Breast epithelium (tissue), 3 donors: ENCODE results near the gene RYR1.

ENCODE experiments used
- POLR2AphosphoS5 ChIP-seq, 3 donors: sonication (generic); formaldehyde crosslinking; IDR thresholded peaks; one replicate each; pipeline ENCODE4 v1.6.1; 2017; ENCODE audit warnings: antibody characterized with exemption in 3 of 3
- TF ChIP-seq, protein P1 (sequence below), 3 donors: fragments of 450-650 bp; IDR thresholded peaks; one replicate each; pipeline ENCODE4 v1.5.1; 2016 to 2017; ENCODE audit warnings: antibody characterized with exemption in 3 of 3, mild to moderate bottlenecking in 3 of 3, moderate library complexity in 3 of 3

DNA sequence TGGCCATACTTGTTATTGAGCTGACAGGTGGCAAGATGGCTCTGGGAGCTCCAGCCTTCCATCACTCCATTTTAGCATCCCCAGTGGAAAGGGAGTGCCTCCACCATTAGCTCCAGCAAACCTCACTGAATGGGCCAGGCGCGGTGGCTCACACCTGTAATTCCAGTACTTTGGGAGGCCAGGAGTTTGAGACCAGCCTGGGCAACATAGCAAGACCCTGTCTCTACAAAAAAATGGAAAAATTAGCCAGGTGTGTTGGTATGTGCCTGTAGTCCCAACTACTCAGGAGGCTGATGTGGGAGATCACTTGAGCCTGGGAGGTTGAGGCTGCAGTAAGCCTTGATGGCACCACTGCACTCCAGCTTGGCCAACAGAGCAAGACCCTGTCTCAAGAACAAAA lies 98.0 kb downstream of the RYR1 start:
- TF ChIP-seq, protein P1, sequence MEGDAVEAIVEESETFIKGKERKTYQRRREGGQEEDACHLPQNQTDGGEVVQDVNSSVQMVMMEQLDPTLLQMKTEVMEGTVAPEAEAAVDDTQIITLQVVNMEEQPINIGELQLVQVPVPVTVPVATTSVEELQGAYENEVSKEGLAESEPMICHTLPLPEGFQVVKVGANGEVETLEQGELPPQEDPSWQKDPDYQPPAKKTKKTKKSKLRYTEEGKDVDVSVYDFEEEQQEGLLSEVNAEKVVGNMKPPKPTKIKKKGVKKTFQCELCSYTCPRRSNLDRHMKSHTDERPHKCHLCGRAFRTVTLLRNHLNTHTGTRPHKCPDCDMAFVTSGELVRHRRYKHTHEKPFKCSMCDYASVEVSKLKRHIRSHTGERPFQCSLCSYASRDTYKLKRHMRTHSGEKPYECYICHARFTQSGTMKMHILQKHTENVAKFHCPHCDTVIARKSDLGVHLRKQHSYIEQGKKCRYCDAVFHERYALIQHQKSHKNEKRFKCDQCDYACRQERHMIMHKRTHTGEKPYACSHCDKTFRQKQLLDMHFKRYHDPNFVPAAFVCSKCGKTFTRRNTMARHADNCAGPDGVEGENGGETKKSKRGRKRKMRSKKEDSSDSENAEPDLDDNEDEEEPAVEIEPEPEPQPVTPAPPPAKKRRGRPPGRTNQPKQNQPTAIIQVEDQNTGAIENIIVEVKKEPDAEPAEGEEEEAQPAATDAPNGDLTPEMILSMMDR (IDR thresholded peaks at IDR 0.05) = no peak
- no peak for TF ChIP-seq POLR2AphosphoS5 (IDR thresholded peaks at IDR 0.05)
